Stimulated activated CD4-positive, alpha-beta T cell treated with anti-CD3 and anti-CD28 coated beads, Interleukin-4, amount 100 ng/mL, for 1 hour (primary cell): ENCODE results near the gene NGRN.
"Not testable (repeated sequence)": the region's sequence is repeated elsewhere in the genome, so short reads cannot be mapped to it uniquely, and the experiment has no call there.

ENCODE experiments used
- DNase-seq: peaks from one replicate; pipeline ENCODE4 v3.0.0-alpha.2; 2020

NGRN gene

DNA sequence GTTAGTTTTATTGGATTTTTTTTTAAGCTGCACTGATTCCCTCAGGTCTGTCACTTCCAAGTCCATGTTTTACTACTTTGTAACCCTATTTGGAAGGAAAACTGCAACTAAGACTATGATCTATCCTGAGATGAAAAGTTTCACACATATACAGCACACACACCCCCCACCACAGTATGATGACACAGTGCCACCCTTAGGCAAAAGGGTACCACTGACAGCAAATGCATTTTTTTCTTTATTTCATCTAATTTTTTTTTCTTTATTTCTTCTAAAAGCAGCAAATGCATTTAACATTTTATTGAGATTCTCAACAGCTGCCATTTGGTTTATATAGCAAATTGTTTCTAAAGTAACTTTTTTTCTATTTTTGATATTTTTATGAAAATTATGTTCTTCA, 21.2 kb downstream of the NGRN start:
- no peak for DNase-seq

DNA sequence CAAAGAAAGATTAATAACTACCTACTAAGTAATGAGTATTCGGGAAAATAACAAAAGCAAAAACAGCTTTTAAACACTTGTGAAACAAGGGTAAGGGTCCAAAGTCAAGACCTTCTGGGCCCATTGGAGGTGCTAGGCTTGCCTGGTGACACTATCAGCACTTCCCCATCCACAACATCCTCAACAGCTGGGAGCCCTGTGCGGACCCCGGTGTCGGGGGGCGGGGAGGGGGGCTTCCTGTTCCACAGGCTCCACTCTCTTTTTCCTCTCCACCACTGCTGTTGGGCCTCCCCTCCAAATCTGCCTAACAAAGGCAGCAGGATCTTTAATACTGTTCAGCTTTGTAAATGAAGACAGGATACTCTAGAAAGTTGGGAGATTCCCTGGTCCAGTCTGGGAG, 21.6 kb downstream of the NGRN start:
- DNase-seq: no peak

DNA sequence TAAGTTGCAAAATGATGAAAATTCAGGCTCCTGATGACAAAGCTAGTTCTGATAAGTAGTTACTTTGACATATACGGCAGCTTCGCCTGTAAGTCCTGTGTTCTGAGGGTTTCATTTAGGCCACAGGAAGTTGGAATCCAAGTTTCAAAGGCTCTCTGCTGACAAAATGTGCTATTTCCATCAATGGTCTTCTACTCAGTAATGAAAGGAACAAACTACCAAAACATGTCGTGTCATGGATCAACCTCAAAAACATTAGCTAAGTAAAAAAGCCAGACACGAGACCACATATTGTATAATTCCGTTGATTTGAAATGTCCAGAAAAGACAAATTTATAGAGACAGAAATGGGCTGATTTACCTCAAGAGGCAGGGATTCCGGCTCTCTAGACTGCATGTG, 22.5 kb downstream of the NGRN start:
- DNase-seq: no peak

DNA sequence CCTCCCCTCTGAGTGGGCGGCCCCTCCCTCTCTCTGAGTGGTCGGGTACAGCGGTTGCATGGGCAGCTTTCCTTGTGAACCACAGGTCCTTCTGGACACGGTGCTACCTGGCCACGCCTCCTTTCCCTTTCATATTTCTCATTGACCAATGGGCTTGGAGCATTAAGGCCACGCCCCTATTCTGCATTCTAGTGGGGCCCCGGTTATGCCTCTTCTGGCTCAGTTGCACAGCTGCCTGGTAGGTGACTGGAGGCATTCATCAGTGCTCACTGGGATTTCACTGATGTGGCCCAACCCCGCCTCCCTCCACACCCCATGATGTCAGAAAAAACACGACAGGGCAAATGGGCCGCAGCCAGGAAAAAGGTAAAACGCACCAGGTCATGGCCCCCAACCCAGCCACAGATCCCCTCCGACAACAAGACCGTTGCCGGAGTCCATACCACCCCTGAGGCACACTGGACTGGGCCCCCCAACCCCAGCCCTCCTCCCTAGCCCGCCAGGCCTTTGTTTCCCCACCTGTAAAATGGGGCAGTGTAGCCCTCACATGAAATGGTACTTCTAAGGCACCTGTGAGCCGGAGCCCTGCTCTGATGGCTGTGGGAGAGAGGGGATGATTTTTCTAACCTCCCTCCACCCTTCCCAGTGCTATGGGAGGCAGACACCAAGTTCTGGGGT, 26.3 kb downstream of the NGRN start:
- no peak for DNase-seq

DNA sequence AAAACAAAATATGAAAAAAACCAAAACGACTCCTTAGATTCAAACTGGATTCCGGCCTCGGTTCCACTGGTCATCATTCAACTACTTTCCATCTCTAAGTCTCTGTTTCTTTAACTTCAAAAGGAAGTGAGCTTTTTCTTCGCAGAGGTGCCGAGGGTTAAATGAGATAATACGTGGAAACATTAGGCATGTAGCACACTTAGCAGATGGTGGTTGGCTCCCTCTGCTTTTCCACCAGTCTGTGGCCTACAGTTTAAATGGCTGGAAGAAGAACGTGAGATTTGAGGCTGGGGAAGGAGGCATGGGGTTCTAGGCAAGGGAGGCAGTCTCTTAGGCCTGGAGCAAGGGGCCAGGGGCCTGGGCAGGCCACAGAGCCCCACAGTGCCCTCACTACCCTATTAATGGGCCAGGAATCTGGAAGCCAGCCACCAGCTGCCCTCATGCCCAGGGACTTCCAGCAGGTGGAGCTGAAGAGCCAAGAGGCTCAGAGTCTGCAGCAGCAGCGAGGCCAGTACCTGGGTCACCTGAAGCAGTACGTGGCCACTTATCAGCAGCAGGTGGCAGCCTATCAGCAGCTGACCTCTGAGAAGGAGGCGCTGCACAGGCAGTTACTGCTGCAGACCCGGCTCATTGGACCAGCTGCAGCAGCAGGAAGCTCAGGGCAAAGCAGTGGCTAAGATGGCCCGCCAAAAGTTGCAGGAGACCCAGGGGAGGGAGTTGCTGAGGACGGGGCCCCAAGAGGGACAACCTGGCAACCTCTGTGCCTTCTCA, 27.8 kb downstream of the NGRN start:
- DNase-seq: peak; percentile 74

DNA sequence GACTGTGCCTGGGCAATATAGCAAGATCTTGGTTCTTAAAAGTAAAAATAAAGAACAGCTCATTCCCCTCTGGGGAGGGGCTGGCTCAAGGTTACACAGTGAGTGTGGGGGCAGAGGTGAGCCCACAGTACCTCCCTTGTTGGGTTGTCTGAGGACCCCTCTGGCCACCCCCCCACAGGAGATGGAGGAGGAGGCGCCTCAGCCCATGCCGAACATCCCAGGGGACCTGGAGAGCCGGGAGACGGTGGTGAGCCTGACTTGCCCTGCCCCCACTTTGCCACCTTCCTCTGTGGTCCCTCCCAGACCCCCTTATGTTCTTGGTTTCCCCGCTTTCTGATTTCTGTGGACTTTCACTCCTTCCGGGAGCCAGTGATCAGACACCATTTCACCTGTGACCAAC, 28.7 kb downstream of the NGRN start:
- no peak for DNase-seq

DNA sequence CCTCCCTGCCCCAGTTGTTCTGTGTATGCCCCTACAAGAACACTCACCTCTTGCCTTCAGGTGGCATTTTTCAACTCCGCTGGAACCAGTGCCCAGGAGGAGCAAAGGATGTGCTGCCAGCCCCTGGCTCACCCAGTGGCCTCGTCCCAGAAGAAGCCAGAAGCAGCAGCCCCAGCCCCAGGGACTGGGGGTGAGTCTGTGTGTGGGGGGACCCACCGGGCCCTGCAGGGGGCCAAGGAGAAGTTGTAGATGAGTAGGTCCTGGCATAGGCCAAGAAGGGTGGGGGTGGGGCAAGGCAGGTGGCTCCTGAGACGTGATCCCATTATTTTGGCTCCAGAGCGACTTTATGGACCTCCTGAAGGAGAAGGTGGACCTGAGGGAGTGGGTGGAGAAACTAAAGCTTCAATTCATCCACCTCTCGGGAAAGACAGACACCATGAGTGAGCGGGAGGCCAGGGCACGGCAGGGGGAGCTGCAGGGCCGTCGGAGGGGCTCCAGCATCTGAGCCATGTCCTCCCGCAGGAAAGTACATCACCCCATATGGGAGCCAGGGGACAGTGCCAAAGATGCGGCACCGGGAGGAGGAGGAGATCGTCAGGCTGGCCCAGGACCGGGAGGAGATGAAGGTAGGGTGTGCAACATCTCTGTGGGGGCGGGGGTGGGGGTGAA, 29.3 kb downstream of the NGRN start:
- DNase-seq: no peak

DNA sequence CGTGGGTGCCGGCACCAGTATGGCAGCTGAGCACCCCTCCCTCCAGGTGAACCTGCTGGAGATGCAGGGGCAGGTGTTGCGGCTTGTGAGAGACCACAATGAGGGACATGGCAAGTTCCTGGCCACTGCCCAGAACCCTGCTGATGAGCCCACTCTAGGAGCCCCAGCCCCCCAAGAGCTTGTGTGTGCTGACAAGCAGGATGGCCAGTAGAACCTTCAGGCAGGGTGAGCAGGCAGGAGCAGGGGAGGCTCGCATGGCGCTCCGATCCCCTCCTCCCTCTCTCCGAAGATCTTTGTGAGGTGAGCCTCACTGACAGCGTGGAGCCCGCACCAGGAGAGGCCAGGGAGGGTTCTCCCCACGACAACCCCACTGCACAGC, 29.8 kb downstream of the NGRN start:
- DNase-seq: no peak

DNA sequence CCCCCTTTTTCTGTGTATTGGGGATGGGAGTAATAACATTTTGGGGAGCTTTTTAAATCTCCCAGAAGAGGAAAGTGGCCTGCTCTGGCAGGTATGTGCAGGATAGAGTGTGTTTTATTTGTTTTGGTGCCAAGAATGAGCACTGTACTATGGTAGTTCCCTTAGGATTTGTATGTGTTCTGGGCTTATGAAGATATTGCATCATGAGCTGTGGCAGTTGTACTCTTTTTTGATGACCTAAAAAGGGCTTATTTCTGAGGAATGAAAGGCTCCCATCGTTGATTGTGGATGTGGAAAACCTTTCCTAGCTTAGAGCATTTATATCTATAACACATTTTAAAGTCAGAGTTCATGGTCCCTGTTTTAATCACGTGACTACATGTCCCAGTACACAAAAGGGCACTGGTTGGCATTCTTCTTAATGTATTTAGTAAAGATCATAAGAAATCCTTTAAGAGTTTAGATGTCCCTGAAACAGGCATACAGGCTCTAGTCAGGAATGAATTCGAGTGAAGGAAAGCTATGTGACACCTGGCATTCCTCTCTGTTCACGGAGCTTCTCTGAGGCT, 30.9 kb downstream of the NGRN start:
- DNase-seq: not testable (repeated sequence)

DNA sequence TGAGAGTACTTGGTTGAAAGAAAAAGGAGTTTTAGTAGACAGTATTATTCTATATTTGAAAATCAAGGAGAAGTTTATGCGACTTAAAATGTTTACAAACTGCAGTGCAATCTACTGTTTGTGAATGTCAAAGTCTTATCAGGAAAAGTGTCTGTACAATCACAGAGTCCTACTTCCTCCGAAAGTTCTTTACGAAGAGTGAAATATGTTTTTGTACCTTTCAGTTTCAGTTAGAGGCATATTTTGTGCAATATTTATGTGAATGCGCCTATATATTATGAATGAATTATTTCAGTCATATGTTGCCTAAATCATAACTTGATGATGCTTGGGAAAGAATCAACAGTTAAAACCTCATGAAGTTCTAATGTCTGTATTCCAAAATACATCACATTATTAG, 31.5 kb downstream of the NGRN start:
- DNase-seq: no peak

DNA sequence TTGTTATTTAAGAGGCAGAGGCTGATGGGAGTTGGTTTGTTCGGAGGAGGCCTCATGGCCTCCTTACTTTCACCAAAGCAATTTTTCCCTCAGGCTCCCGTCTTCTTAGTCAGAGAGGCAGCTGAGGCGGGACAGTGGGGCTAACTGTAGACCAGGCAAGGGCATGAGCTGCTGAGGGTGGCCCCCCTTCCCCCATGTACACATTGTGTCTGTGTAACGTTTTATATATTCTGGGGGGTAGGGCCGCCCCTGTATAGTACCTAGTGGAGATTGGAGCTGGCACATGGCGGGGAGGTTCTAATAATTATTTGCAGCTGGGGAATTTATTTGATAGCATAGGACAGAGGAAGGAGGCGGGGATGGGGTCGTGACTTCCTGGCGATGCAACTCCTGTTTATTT, 35.1 kb downstream of the NGRN start:
- no peak for DNase-seq

DNA sequence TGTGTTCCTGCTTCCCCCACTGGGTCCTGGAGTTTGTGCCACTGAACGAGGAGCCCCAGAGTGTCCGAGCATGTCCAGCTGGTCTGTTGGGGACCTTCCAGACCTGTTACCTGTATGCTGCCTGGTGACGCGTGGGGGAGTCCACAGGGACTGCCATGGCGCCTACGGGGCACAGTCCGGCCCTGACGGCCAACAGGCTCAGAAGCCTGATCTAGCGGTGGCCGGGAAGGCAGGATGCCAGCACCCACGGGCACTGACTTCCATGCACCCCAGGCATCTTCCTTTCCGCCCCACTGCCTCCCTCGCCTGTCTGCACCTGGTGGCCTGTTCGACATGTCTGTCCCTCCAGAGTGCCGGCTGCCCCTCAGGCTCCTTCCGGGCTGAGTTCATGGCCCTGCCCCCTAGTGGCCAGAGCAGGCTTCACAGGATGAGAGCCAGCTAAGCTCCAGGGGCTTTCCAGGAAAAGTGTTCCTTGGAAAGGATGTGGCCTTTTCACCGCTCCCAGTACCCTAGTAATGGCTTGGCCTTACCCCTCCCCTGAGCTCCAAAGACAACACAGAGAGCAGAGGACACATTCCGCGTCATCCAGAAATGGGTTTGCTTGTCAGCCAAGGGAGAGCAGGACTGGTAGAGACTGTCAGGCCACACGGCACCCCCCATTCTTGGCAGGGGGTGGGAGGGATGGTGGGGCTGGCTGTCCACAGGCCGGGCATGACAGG, 35.7 kb downstream of the NGRN start:
- peak; percentile 64 for DNase-seq

DNA sequence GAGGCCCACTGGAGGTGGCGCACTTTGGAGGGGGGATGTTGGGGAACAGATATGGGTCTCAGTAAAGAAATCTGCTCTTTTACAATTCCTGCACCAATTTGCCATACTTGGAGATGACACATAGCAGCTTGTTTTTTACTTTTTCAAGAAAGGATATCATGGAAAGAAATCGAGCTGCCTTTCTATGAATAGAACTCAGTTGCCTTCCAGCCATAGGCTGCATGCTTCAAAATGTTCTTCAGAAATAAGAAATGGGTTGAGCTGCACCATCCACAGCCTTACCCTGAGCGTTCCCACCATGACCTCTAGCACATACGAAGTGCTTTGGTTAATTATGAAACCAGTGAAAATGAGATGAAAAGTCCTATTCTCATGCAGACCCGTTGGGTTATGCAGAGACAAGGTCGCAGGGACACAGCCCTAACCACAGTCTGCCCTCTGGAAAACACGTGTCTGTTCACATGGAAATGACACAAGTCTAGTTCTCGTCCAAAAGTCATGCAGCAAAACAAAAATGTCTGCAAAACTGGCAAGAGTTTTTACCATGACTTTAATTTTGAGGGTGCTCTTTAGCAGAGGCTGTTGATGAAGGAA, 36.3 kb downstream of the NGRN start:
- no peak for DNase-seq

DNA sequence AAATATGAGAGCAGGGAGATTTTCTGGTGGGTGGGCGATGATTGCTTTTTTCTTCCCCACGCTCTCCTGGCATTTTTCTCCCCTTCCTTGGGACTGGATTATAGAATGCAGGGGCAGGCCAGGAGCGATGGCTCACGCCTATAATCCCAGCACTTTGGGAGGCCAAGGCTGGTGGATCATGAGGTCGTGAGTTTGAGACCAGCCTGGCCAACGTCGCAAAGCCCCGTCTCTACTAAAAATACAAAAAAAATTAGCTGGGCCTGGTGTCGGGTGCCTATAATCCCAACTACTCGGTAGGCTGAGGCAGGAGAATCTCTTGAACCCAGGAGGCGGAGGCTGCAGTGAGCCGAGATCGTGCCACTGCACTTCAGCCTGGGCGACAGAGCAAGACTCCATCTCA, 39.9 kb downstream of the NGRN start:
- DNase-seq: not testable (repeated sequence)

DNA sequence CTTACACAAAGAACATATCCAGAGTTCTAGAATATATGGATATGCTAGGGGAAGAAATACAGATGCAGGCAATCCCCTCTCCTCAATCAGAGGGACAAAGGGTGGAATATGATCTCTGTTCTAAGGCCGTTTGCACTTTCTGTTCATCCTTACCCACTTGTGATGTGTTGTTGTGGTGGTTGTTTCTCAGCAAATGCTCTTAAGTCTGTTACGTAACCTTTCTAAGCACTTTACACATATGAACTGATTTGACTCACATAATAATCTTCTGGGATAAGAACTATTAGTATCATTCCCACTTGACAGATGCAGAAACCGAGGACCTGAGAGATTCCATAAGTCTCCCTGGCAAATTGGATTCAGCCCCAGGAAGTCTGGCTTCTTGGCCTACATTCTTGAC, 40.5 kb downstream of the NGRN start:
- DNase-seq: no peak

DNA sequence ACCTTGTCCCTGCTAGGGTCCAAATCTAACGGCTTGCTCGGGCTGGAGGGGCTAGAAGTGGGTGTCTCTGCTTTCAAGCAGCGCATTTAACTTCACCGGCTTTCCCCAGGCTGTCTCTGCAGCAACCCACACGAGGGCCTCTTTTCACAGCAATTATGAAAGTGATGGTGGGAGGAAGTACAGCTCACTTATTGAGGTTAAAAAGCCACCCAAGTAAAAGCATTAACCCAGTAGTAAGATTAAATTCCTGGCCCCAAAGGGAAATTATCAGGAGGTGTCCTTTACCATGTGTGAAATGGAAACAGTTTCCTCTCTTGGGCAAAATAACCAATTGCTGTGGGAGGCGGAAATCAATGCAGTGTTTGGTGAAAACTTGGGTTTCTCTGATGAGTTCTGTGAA, 41.1 kb downstream of the NGRN start:
- peak; percentile 35 for DNase-seq

DNA sequence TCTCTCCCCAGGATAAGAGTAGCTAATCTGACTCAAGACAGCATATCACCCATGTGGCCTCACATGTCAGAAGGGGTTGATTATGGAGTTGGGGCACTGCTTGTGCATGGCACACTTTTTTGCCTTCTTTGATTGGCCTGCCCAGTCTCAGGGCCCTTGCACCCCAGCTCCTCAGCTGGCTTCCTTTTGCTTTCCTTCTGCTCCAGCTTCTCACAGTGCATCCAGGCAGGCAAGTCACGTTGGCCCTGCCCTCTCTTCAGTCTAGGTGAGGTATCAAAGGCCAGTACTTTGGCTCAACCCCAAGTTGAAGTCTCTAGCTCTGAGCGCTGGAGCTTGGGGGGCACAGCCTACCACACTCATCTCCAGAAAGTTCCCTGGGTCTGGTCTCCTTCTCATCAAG, 42.2 kb downstream of the NGRN start:
- DNase-seq: no peak

DNA sequence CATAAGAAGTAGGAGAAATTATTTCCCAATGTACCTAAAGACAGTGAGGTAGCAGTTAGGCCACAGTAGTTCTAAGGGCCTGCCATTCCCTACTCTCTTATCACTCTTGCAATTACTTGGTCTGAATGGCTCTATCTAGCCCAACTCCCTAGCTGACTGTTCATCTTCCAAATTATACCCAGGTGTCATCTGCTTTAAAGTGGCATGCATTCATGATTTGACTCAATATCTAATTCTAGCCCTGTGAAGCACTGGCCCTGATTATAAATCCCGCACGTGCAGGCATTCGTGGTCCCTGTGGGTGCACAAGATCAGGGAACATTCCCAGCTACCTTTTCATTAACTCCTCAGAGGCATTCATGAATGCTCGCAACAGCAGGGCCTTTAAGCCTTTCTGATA, 43.5 kb downstream of the NGRN start:
- DNase-seq: no peak

DNA sequence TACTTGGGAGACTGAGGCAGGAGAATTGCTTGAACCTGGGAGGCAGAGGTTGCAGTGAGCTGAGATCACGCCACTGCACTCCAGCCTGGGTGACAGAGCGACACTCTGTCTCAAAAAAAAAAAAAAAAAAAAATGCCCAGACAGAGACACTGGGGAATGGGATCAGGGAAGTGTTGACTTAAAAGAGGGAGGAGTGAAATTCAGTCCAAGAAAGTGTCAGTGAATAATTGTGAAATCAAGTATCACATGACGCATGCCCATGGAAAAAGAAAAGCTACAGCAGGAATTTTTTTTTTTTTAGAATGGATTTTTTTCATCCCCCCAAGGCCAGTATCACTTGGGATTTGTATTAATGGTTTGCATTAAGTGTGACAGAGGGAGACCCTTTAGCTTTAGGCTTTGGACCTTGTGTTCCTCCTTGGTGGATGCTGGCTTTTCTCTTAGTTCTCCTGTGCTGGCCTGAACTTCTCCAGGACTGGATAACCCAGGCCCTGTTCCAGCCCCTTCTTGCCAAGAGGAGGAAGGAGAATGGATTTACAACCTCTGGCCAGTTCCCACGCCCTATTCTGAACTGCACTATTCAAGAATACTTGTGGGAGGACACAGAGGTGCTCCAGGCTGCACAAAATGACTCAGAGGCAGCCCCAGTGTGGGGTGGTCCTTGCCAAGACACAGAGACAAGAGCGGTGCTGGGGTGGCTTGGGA, 50.0 kb downstream of the NGRN start:
- no peak for DNase-seq

DNA sequence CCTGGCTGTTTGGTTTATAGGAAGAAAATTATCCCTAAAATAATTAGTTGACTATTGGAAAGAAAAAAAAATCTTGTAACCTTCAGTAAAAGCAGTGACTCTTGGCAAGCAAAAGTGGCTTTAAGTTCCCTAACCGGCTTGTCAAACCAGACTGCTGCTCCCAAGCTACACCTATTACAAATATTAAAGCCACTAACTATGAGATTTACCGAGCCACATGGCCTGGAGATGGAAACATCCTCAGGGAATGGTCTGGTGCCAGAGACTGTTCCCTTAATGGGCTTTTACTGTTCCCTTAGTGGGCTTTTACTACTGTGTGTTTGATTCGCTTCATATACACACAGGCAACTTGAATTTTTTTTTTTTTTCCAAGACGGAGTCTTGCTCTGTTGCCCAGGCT, 50.7 kb downstream of the NGRN start:
- no peak for DNase-seq

DNA sequence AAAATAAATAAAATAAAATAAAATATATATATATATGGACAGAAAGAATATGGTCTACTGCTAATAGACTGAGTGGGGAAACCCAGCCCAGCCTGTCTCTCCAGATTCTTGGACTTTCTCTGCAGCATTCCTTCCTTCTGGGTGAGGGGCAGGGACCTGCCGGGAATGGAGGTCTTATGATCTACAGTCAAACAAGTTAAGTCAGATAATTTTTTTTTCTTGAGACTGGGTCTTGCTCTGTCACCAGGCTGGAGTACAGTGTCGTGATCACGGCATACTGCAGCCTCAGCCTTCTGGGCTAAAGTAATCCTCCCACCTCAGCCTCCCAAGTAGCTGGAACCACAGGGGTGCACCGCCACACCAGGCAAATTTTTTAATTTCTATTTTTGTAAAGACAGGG, 53.1 kb downstream of the NGRN start:
- DNase-seq: no peak
